Stimulated activated memory B cell treated with anti-CD40 and anti-IgM and Interleukin-4, amounts not matched to agents 10 μg/mL and 1 μg/mL and 100 μg/mL, for 72 hours (primary cell): ENCODE data around the gene ERC2.
"Not testable (repeated sequence)": the region's sequence is repeated elsewhere in the genome, so short reads cannot be mapped to it uniquely, and the experiment has no call there.

Experiments
- ATAC-seq: fragments of 150-1000 bp; cut with Tn5 transposase; 2 replicates; pipeline ENCODE4 v1.10.0; 2021
- H3K27ac Mint-ChIP-seq: one replicate; pipeline ENCODE4 v1.8.0; 2022; ENCODE audit warnings: mild to moderate bottlenecking, mixed read lengths
- H3K27me3 Mint-ChIP-seq: one replicate; pipeline ENCODE4 v1.8.0; 2022; ENCODE audit warnings: mixed read lengths
- H3K36me3 Mint-ChIP-seq: one replicate; pipeline ENCODE4 v1.8.0; 2022; ENCODE audit warnings: mixed read lengths
- H3K4me1 Mint-ChIP-seq: one replicate; pipeline ENCODE4 v1.8.0; 2022; ENCODE audit warnings: mixed read lengths
- H3K4me3 Mint-ChIP-seq: one replicate; pipeline ENCODE4 v1.8.0; 2022; ENCODE audit warnings: mild to moderate bottlenecking, moderate library complexity, mixed read lengths
- H3K9me3 Mint-ChIP-seq: one replicate; pipeline ENCODE4 v1.8.0; 2022; ENCODE audit warnings: mixed read lengths

Gene ERC2

GRCh38 chr3:56468184-56469106, at the start of gene ERC2:
Gene ERC2 (minus strand): TSS chr3:56468467.
- no peaks in the 10 kb centered on the region for H3K9me3 Mint-ChIP-seq
- ATAC-seq: no peak
- H3K4me3 Mint-ChIP-seq: peak within 1 kb of the TSS; percentile 56
- peaks cover 83% of the 10 kb centered on the region for H3K27me3 Mint-ChIP-seq
- no peak within 1 kb of the TSS for H3K27ac Mint-ChIP-seq
- no peaks in the 10 kb centered on the region for H3K36me3 Mint-ChIP-seq
- H3K4me1 Mint-ChIP-seq: no peaks in the 10 kb centered on the region

GRCh38 chr3:56502738-56503137, 34.5 kb upstream of the ERC2 start:
- Mint-ChIP-seq H3K4me3 (no peak overlapping the region), H3K9me3 (no peaks in the 10 kb centered on the region), H3K27ac (no peak overlapping the region), H3K4me1 (no peaks in the 10 kb centered on the region), H3K36me3 (no peaks in the 10 kb centered on the region), H3K27me3 (peaks cover 44% of the 10 kb centered on the region)
- ATAC-seq: no peak

GRCh38 chr3:56496376-56496775, 28.1 kb upstream of the ERC2 start:
- H3K27me3 Mint-ChIP-seq: peaks cover 15% of the 10 kb centered on the region
- not testable (repeated sequence) for H3K4me3 Mint-ChIP-seq, H3K9me3 Mint-ChIP-seq, H3K4me1 Mint-ChIP-seq, H3K36me3 Mint-ChIP-seq, ATAC-seq, H3K27ac Mint-ChIP-seq

DNA sequence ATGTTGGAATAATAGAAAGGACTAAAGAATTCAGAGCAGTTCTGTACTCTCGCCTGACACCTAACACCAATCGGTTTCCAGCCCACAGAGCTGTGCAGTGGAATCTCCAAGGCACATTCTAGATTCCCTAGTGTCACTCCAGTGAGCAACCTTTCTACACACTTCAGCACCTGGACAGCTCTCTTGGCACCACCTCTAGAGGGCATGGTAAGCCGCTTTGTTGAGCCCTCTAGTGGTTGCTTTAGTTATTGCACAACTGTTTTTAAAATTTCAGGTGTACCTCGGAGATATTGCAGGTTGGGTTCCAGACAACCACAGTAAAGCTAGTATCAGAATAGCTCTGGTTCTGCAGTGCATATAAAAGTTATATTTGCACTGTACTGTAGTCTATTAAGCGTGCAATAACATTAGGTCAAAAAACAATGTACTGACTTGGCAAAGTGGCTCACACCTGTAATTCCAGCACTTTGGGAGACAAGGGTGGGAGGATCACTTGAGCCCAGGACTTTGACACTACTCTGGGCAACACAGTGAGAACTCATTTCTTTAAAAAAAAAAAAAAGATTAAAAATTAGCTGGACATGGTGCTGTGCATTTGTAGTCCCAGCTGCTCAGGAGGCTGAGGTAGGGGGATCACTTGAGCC, 26.5 kb upstream of the ERC2 start:
- no peaks in the 10 kb centered on the region for H3K4me1 Mint-ChIP-seq
- H3K4me3 Mint-ChIP-seq: no peak overlapping the region
- H3K36me3 Mint-ChIP-seq: no peaks in the 10 kb centered on the region
- H3K9me3 Mint-ChIP-seq: no peaks in the 10 kb centered on the region
- peaks cover 11% of the 10 kb centered on the region for H3K27me3 Mint-ChIP-seq
- ATAC-seq: peak; percentile 75
- no peak overlapping the region for H3K27ac Mint-ChIP-seq

GRCh38 chr3:56491566-56491965, 23.3 kb upstream of the ERC2 start:
- H3K9me3 Mint-ChIP-seq: no peaks in the 10 kb centered on the region
- H3K36me3 Mint-ChIP-seq: no peaks in the 10 kb centered on the region
- H3K4me1 Mint-ChIP-seq: no peaks in the 10 kb centered on the region
- H3K4me3 Mint-ChIP-seq: no peak overlapping the region
- peaks cover 10% of the 10 kb centered on the region for H3K27me3 Mint-ChIP-seq
- no peak for ATAC-seq
- no peak overlapping the region for H3K27ac Mint-ChIP-seq

- Mint-ChIP-seq H3K27ac (no peak overlapping the region), H3K4me3 (no peak overlapping the region), H3K36me3 (no peaks in the 10 kb centered on the region), H3K27me3 (peaks cover 10% of the 10 kb centered on the region), H3K9me3 (no peaks in the 10 kb centered on the region), H3K4me1 (no peaks in the 10 kb centered on the region)
- ATAC-seq: no peak
These were observed 20.7 kb upstream of the ERC2 start for GRCh38 chr3:56488812-56489600.

DNA sequence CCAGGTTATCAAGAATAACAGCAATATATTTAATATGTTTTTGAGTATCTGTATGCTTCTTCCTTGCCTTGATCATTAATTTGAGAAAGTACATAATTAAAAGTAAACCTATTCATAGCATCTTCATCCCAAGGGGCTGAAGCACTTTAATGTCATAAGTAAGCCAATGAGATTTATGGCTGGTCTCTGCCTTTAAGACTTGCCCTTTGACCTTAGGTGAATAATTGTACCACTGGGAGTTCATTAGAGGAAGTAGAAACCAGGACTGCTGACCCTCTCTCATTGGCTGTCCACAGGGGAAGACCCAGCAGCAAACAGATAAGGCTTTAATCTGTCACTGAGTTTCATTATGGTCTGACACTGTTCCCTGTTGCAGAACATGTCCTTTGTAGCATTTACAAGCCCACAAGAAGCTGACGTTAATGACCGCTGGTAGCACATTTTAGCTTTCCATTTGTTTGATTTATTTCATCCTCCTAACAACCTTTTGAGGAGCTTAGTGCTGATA, 16.3 kb upstream of the ERC2 start:
- H3K9me3 Mint-ChIP-seq: no peaks in the 10 kb centered on the region
- no peaks in the 10 kb centered on the region for H3K36me3 Mint-ChIP-seq
- peaks cover 2% of the 10 kb centered on the region for H3K27me3 Mint-ChIP-seq
- no peak for ATAC-seq
- H3K27ac Mint-ChIP-seq: no peak overlapping the region
- H3K4me1 Mint-ChIP-seq: no peaks in the 10 kb centered on the region
- no peak overlapping the region for H3K4me3 Mint-ChIP-seq

DNA sequence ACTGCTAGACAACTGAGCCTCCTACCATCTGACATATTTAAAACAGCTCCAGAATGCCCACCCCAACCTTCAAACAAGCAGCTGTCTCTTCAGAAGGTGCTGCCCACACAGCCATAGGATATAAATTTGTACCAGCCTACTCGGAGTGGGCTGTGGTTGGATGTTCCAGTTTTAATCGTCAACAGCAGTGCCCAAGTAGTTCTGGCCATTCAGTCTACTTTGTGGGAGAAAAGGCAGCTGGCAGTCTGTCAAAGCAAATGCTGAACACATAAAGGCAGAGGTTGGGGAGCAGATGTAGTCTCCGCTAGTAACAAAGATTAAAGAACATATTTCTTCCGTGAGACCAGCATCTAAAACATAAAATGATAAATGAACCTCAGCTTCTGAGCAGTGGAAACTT, 15.9 kb upstream of the ERC2 start:
- H3K27ac Mint-ChIP-seq: no peak overlapping the region
- H3K4me3 Mint-ChIP-seq: no peak overlapping the region
- no peaks in the 10 kb centered on the region for H3K9me3 Mint-ChIP-seq
- no peak for ATAC-seq
- H3K36me3 Mint-ChIP-seq: no peaks in the 10 kb centered on the region
- no peaks in the 10 kb centered on the region for H3K4me1 Mint-ChIP-seq
- no peaks in the 10 kb centered on the region for H3K27me3 Mint-ChIP-seq

DNA sequence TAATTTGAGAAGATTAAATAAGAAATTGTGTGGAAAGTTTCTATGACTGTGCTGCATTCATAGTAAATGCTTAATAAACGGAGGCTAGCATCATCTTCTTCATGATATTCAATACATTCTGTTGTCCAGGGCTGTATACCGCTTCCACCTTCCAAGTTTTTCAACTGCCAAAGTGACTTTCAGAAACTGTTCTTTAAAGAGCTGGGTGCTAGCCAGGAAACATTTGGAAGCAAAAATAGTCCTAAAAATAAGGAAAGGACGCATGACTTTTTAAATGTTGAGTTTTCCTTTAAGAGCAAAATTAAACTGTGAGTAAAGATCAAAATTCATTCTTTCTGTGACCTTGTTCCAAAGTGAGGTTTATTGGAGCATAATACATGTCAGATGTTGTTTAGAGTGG, 9.4 kb upstream of the ERC2 start:
- Mint-ChIP-seq H3K27me3 (peaks cover 19% of the 10 kb centered on the region), H3K4me3 (no peak overlapping the region), H3K9me3 (no peaks in the 10 kb centered on the region), H3K36me3 (no peaks in the 10 kb centered on the region), H3K27ac (no peak overlapping the region), H3K4me1 (no peaks in the 10 kb centered on the region)
- no peak for ATAC-seq

- Mint-ChIP-seq H3K27me3 (peaks cover 28% of the 10 kb centered on the region), H3K4me1 (no peaks in the 10 kb centered on the region), H3K27ac (no peak overlapping the region), H3K9me3 (no peaks in the 10 kb centered on the region), H3K4me3 (no peak overlapping the region), H3K36me3 (no peaks in the 10 kb centered on the region)
- no peak for ATAC-seq
These were observed 8.5 kb upstream of the ERC2 start for GRCh38 chr3:56476771-56477170.

DNA sequence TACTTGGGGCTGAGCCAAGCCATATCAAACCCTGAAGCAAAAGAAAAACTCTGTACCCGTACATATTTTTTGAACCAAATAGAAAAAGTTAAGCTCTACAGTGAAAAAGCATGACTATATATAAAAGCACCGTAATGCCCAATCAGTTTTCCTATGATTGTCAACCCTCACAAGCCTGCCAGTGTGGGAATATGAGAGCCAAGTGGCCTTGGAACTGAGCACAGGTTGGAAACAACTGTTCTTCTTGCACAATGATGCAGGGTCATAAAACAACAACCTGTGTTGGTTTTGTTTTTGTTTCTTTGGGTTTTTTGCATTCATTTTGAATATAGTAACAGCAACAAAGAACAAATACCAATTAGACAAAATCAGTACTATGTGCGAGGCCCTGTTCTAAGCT, 3.5 kb upstream of the ERC2 start:
- peaks cover 69% of the 10 kb centered on the region for H3K27me3 Mint-ChIP-seq
- H3K36me3 Mint-ChIP-seq: no peaks in the 10 kb centered on the region
- no peak overlapping the region for H3K27ac Mint-ChIP-seq
- H3K4me1 Mint-ChIP-seq: no peaks in the 10 kb centered on the region
- no peak overlapping the region for H3K4me3 Mint-ChIP-seq
- H3K9me3 Mint-ChIP-seq: no peaks in the 10 kb centered on the region
- ATAC-seq: no peak

- Mint-ChIP-seq H3K27me3 (peaks cover 86% of the 10 kb centered on the region), H3K4me1 (no peaks in the 10 kb centered on the region), H3K27ac (no peak overlapping the region), H3K4me3 (no peak overlapping the region), H3K9me3 (no peaks in the 10 kb centered on the region), H3K36me3 (no peaks in the 10 kb centered on the region)
- ATAC-seq: no peak
These were observed 874 bp upstream of the ERC2 start for GRCh38 chr3:56469141-56469540.

DNA sequence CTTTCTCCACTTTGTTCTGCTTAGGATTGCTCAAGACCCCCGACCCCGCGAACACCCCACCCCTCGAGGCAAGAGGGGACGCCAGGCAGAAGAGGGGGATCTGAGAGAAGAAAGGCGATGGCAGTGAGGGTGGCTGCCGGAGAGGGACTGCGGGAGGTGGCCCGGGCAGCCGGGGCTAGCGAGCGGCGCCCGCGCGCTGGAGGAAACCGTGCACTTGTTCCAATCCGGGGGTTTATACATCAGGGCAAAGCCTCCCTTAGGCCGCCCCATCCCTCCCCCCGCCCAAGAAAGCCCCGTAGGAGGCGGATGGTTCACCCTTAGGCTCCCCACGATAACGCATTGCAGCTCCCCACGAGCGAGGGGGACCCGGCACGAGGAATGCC, 475 bp downstream of the ERC2 start:
- Mint-ChIP-seq H3K9me3 (no peaks in the 10 kb centered on the region), H3K36me3 (no peaks in the 10 kb centered on the region), H3K4me3 (peak overlapping the region; percentile 34), H3K27ac (no peak overlapping the region), H3K4me1 (no peaks in the 10 kb centered on the region), H3K27me3 (peaks cover 81% of the 10 kb centered on the region)
- ATAC-seq: no peak

- H3K9me3 Mint-ChIP-seq: no peaks in the 10 kb centered on the region
- ATAC-seq: peak; percentile 58
- no peaks in the 10 kb centered on the region for H3K4me1 Mint-ChIP-seq
- no peak overlapping the region for H3K27ac Mint-ChIP-seq
- no peaks in the 10 kb centered on the region for H3K36me3 Mint-ChIP-seq
- H3K4me3 Mint-ChIP-seq: peak overlapping the region; percentile 56
- H3K27me3 Mint-ChIP-seq: peaks cover 75% of the 10 kb centered on the region
These were observed 1.2 kb downstream of the ERC2 start for GRCh38 chr3:56467108-56467507.

GRCh38 chr3:56459719-56460118, 8.5 kb downstream of the ERC2 start:
- Mint-ChIP-seq H3K36me3 (no peaks in the 10 kb centered on the region), H3K4me3 (no peak overlapping the region), H3K4me1 (no peaks in the 10 kb centered on the region), H3K9me3 (peaks cover 4% of the 10 kb centered on the region), H3K27ac (no peak overlapping the region), H3K27me3 (peaks cover 36% of the 10 kb centered on the region)
- ATAC-seq: no peak
